ENCODE measurements around the gene CACHD1.

GRCh38 chr1:64487061-64487460 lies 17.1 kb downstream of the CACHD1 start:
- TF ChIP-seq CTCF (conservative IDR thresholded peaks at IDR 0.05; ENCODE audit: low read length) (no peak), EZH2phosphoT487 (IDR thresholded peaks at IDR 0.05; ENCODE audit: borderline replicate concordance, low read depth, low read length) (no peak)
